Activated T-helper 1 cell treated with anti-CD3 and anti-CD28 coated beads, Interleukin-12 subunit alpha, Interleukin-12 subunit beta, Interleukin-2, Interleukin-4 antibody, amounts not matched to agents 30 ng/mL and 10 ng/mL and 1 ng/mL, durations not matched to agents 14 hours and 24 hours and 36 hours (primary cell): ENCODE data around the gene IRF2. TPM values are rescaled to one million over a fixed set of nuclear protein-coding genes. Genes with fewer than 3 reads are reported as not detected.

ENCODE experiments used
- DNase-seq: peaks from one replicate; pipeline ENCODE4 v3.0.0; 2021; ENCODE audit warnings: low spot score
- H3K27ac Mint-ChIP-seq: one replicate; pipeline ENCODE4 v1.8.0; 2021; ENCODE audit warnings: mild to moderate bottlenecking, mixed read lengths
- H3K27me3 Mint-ChIP-seq: one replicate; pipeline ENCODE4 v1.8.0; 2022; ENCODE audit warnings: mild to moderate bottlenecking, moderate library complexity, mixed read lengths; ENCODE audit not compliant: insufficient read depth
- H3K36me3 Mint-ChIP-seq: one replicate; pipeline ENCODE4 v1.8.0; 2021; ENCODE audit warnings: low read depth, mixed read lengths
- H3K4me1 Mint-ChIP-seq: one replicate; pipeline ENCODE4 v1.8.0; 2021; ENCODE audit warnings: low read depth, mixed read lengths
- H3K4me3 Mint-ChIP-seq: one replicate; pipeline ENCODE4 v1.8.0; 2021; ENCODE audit warnings: mild to moderate bottlenecking, moderate library complexity, mixed read lengths
- H3K9me3 Mint-ChIP-seq: one replicate; pipeline ENCODE4 v1.8.0; 2021; ENCODE audit warnings: mixed read lengths
- intact Hi-C: fragments of 100-400 bp; cut with micrococcal nuclease; formaldehyde crosslinking; loops from one replicate; pipeline ENCODE4 v1.15.1; 2024
- total RNA-seq: library from RNA; stranded (reverse); gene quantifications from 2 replicates; pipeline ENCODE4 v1.2.3, GENCODE V29; 2022

IRF2 gene
- total RNA-seq, 1 donor from 2014 or later, result 75.8 TPM

DNA sequence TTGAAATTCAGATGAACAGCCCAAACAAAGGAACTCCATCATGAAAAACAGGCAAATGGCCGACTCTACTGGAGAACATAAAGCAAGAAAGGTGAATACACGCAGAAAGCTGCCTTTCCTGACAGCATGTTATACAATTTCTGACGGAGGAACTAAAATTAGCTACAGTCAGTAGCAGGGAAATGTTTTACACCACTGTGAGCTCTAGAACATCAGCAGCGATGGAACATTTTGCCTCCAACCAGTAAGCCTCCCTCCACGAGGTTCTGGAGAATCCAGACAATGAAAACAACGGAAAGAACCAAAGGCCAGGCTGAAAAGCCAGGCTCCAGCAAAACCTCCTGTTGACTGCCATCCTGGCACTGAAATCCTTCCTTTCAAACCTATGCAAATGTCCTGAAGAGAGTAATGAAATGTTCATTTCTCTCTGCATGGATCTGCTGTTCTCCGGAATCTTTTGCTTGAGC, 78.9 kb downstream of the IRF2 start:
- H3K4me1 Mint-ChIP-seq, result peaks cover 52% of the 10 kb centered on the region
- intact Hi-C loops, result no loop called here
- H3K27me3 Mint-ChIP-seq, result no peaks in the 10 kb centered on the region
- no peaks in the 10 kb centered on the region for H3K9me3 Mint-ChIP-seq
- peaks cover 78% of the 10 kb centered on the region for H3K36me3 Mint-ChIP-seq
- DNase-seq, result no peak
- no peak overlapping the region for H3K4me3 Mint-ChIP-seq
- no peak overlapping the region for H3K27ac Mint-ChIP-seq

DNA sequence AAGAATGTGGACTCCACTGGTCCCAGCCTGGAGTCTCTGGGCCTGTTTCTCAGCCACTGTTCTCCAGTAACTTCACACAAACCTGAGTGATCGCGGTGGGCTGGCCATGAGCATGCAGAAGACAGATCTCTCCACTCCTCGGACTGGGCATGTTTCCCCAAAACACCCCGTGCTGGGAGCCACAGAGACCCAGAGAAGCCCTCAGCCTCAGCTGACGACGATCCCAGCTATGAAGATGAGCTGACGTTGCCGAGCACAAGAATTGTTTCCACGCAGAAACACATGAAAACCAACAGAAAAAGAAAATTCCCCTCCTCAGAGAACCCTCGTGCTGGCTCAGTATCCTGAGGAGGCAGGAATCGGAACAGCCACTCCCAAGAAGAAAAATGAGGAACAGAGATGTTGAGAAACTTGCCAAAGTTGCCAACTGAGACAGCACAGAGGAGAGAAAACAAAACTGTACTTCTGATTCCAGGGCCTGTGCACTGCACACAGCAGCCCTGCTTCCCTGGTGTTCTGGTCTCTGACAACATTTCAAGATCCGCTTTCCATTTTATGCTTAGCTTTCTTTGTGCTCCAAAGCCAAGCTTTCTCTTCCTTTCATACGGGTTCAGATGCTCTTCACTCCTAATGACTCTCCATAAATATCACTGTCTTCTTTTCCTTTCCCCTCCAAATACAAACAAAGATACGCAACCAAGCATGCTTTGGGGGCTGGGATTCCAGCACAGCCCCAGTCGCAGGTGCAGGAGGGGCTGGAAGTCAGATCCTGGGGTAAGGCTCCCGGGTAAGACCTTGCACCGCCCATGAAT, 81.4 kb downstream of the IRF2 start:
- Mint-ChIP-seq H3K27me3 (no peaks in the 10 kb centered on the region), H3K36me3 (peaks cover 83% of the 10 kb centered on the region), H3K4me3 (no peak overlapping the region), H3K9me3 (no peaks in the 10 kb centered on the region), H3K4me1 (peaks cover 41% of the 10 kb centered on the region), H3K27ac (peak overlapping the region; percentile 15)
- intact Hi-C loops, result no loop called here
- no peak for DNase-seq

DNA sequence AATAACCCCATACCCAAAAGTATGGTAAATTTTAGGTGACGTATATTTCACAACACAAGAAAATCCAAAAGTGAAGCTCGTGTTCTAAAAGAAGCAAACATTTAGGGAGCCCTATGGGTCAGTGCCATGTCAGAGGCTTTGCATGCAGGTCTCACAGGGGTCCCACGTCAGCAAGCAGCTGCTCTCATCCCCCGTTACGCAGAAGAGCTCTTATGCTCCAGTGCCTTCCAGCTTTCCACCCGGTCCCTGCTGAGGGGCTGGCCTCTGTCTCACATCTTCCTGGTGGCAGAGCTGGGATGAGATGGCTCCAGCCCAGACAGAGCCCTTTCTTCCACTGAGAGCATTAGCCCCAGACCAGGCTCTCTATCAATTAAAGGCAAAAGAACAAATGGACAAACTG, 82.0 kb downstream of the IRF2 start:
- intact Hi-C loops, result no loop called here
- Mint-ChIP-seq H3K9me3 (no peaks in the 10 kb centered on the region), H3K4me3 (no peak overlapping the region), H3K4me1 (peaks cover 38% of the 10 kb centered on the region), H3K27me3 (no peaks in the 10 kb centered on the region), H3K36me3 (peaks cover 81% of the 10 kb centered on the region), H3K27ac (no peak overlapping the region)
- no peak for DNase-seq

DNA sequence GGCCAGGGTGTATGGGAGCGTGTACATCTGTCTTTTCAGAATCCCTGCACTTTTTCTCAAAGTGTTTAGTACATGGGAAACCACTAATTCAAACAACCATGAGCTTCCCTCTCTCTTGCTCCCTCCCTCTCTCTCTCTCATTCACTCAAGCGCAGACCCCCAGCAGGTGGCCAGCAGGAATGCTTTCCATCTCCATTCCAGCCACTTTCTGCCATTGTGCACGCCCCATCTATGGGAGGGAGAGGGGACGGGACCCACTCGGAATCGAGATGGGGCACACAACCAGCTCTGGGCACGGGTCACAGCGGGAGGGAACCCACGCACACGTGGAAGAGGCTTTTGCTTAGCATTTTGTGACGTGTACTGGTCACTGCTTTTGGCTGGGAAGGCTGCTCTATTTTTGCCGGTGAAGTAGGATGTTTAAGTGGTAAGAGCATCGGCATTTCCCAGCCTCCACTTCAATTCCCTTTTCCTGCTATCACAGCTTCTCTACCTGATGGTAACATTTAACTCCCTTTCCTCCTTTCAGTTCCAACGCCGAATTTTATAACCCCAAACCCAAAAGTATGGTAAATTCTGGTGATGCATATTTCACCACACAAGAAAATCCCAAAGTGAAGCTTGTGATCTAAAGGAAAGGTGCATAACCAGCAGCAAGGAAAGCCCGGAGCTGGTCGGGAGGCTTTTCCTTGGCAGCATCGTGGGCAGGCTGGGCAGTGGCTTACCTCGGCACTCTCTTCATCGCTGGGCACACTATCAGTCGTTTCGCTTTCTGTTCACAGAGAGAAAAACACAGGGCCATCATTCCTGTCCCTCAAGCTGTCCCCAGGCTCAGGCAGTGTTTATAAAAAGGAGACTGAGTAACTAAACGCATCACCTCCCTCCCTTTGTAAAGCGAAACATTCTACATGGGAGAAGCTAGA, 84.1 kb downstream of the IRF2 start:
- peaks cover 83% of the 10 kb centered on the region for H3K36me3 Mint-ChIP-seq
- no peak for DNase-seq
- no peak overlapping the region for H3K4me3 Mint-ChIP-seq
- peak overlapping the region; percentile 34 for H3K27ac Mint-ChIP-seq
- intact Hi-C loops, result no loop called here
- peaks cover 44% of the 10 kb centered on the region for H3K4me1 Mint-ChIP-seq
- no peaks in the 10 kb centered on the region for H3K9me3 Mint-ChIP-seq
- no peaks in the 10 kb centered on the region for H3K27me3 Mint-ChIP-seq

DNA sequence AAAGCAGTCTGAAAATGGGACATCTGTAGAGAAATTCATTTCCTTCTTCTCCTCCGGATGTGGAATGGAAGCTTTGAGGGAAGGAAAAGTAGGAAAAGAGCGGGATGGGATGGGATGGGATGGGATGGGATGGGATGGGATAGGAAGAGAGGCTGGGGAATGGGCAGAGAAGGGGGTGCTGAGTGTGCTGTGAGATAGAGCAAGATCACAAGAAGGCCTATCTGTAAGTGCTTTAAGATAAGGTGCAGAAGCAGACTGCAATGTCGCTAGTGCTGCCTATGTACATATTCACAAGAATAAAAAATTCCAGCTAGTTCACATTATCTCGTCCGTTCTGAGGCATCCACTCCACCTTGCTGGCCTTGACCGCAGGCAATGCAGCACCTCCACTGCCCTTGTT, 86.2 kb downstream of the IRF2 start:
- no peaks in the 10 kb centered on the region for H3K9me3 Mint-ChIP-seq
- no peaks in the 10 kb centered on the region for H3K27me3 Mint-ChIP-seq
- no peak overlapping the region for H3K27ac Mint-ChIP-seq
- no peak for DNase-seq
- peaks cover 54% of the 10 kb centered on the region for H3K4me1 Mint-ChIP-seq
- peaks cover 70% of the 10 kb centered on the region for H3K36me3 Mint-ChIP-seq
- H3K4me3 Mint-ChIP-seq, result no peak overlapping the region
- intact Hi-C loops, result no loop called here

DNA sequence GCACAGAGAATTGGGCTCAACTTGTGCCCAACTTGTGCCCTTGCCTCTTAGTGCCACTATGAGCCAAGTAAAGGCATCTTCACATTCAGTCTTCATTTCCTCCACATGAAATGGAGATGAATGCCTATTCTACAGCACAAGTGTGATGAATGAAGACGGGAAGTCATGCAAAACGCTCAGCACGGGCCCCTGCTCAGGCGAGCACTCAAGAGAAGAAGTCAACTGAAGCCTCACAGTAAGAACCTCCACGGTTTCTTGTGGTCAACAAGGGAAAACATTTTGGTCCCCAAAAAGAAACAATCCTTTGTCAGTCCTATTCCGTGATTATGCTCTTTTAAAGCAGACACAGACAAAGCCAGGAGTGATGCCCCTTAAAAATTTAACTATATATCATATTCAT, 87.0 kb downstream of the IRF2 start:
- DNase-seq, result no peak
- Mint-ChIP-seq H3K27me3 (no peaks in the 10 kb centered on the region), H3K36me3 (peaks cover 65% of the 10 kb centered on the region), H3K4me3 (no peak overlapping the region), H3K9me3 (no peaks in the 10 kb centered on the region), H3K27ac (peak overlapping the region; percentile 78), H3K4me1 (peaks cover 62% of the 10 kb centered on the region)
- intact Hi-C loops, result no loop called here

DNA sequence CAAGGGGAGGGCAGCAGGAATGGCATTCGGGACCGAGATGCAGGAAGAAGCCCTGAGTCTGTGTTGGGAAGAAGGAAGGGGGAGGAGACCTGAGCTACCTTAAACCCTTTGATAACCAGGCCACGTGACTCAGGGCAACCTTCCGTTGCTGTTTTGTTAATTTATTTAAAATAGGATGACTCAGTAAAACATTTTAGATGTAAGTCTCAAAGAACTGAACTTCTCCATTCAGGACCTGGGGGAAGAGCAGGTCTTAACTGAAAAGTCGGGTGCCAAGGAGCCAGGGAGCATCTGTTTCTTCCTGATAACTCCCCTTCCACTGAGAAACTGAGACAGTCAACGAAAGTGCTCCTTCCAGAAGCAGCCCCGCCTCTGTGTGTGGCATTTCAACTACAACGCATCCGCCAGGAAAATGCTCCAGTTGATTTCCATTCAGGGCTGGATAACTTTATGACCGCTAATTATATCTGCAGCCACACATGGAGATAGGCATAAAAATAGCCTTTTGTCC, 88.0 kb downstream of the IRF2 start:
- no peaks in the 10 kb centered on the region for H3K9me3 Mint-ChIP-seq
- intact Hi-C loops, result no loop called here
- no peak for DNase-seq
- peaks cover 63% of the 10 kb centered on the region for H3K36me3 Mint-ChIP-seq
- H3K4me3 Mint-ChIP-seq, result no peak overlapping the region
- peaks cover 69% of the 10 kb centered on the region for H3K4me1 Mint-ChIP-seq
- H3K27me3 Mint-ChIP-seq, result no peaks in the 10 kb centered on the region
- H3K27ac Mint-ChIP-seq, result peak overlapping the region; percentile 59

DNA sequence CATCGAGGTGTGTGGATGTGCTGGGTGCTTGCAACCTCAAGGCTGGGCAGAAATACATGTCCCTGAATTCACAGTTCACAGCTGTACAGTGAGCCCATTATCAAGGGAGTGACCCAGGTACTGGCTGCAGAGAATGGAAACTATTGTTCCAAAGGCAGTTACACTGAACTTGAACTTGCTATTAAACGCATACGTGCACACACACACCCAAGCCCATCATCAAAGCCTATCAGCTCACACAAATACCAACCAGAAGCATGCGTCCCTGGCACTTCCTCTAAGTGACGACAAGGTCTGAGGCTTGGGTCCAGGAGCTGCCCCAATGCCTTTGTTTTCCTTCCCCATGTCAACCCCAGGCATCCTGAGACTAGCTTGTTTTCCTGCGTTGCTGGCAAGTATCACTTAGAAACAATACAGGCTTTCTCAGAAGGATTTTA, 88.6 kb downstream of the IRF2 start:
- H3K4me1 Mint-ChIP-seq, result peaks cover 66% of the 10 kb centered on the region

DNA sequence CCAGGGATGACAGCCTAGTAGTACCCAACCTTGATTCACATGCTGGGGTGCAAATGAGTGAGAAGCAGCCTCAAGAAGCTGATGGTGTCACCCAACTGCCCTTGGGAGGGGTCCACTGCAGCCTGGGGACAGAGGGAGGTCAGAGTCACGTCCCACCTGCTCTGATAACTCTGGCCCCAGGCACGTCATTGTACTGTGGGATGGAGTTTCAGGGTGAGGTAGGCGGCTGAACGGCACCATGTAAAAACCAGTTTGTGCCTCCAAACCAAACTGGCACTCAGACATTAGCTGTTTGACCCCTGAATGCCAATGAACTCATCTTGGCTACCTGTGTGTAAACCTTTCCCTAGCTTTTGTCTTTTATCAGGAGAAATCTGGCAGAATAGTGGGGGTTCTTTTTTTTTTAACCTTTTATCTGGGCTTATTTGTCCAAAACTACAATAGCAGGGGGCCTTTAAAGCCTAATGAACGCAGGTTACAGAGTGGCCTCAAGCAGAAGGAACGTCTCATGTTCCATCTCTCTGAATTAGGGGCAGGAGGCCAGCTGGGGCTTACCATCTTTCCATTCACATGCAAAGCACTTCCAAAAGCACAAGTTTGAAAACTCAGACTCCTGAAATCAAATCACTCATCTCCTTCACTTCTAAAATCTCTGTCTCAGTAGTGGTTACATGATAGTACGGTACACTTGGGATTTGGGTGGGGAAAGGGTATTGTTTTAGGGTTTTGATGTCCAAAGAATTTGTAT, 89.4 kb downstream of the IRF2 start:
- Mint-ChIP-seq H3K27me3 (no peaks in the 10 kb centered on the region), H3K36me3 (peaks cover 59% of the 10 kb centered on the region), H3K4me3 (peak overlapping the region; percentile 57), H3K4me1 (peaks cover 74% of the 10 kb centered on the region), H3K9me3 (peaks cover 9% of the 10 kb centered on the region), H3K27ac (peak overlapping the region; percentile 80)
- DNase-seq, result no peak
- intact Hi-C loops, result loop anchor here (2.0 to 5.0 kb wide), 2 partner anchors 24 to 68 kb away; no protein-coding TSS in a partner anchor

More for the DNA sequence above, 88.6 kb downstream of the IRF2 start:
- H3K36me3 Mint-ChIP-seq, result peaks cover 60% of the 10 kb centered on the region
- no peak for DNase-seq
- peak overlapping the region; percentile 59 for H3K27ac Mint-ChIP-seq
- H3K9me3 Mint-ChIP-seq, result peaks cover 3% of the 10 kb centered on the region
- H3K27me3 Mint-ChIP-seq, result no peaks in the 10 kb centered on the region
- intact Hi-C loops, result loop anchor here (2.0 kb wide), 1 partner anchor 23 kb away; no protein-coding TSS in a partner anchor
- H3K4me3 Mint-ChIP-seq, result no peak overlapping the region

DNA sequence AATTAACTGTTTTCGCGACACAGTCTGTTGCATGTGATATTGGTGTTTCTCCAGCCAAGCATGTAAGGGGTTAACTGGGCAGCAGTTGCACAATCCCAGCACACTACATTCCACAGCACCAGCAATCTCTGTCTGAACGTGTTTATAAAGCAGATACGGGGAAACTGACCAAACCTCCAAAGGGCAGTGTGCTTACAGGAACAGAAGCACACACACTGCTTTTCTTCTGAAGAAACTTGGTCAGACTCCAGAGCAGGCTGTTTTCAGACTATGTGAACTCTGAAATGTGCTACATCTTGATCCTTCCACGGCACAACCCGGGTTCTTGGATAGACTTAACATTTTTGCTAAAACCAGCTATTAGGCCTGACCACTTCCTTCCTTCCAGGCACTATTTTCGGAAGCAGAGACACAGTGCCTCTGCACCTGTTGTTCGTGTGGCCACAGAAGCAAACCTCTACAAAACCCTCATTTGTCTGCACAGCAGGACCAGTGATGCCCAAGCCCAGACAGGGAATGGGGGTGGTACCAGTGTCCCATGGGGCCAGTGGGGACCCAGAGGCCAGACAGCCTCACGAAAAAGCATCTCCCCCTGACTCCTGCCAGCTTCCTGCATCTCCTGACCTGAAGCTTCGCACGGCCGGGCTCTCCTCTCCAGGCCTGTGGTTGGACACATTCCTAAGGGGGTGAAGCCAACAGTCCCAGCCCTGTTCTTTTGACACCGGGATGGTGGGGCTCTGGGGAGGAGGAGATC, 90.1 kb downstream of the IRF2 start:
- no peak for DNase-seq
- peaks cover 76% of the 10 kb centered on the region for H3K4me1 Mint-ChIP-seq
- H3K36me3 Mint-ChIP-seq, result peaks cover 55% of the 10 kb centered on the region
- no peaks in the 10 kb centered on the region for H3K27me3 Mint-ChIP-seq
- H3K27ac Mint-ChIP-seq, result peak overlapping the region; percentile 80
- intact Hi-C loops, result loop anchor here (2.0 to 5.0 kb wide), 2 partner anchors 25 to 67 kb away; no protein-coding TSS in a partner anchor
- peaks cover 9% of the 10 kb centered on the region for H3K9me3 Mint-ChIP-seq
- peak overlapping the region; percentile 57 for H3K4me3 Mint-ChIP-seq

DNA sequence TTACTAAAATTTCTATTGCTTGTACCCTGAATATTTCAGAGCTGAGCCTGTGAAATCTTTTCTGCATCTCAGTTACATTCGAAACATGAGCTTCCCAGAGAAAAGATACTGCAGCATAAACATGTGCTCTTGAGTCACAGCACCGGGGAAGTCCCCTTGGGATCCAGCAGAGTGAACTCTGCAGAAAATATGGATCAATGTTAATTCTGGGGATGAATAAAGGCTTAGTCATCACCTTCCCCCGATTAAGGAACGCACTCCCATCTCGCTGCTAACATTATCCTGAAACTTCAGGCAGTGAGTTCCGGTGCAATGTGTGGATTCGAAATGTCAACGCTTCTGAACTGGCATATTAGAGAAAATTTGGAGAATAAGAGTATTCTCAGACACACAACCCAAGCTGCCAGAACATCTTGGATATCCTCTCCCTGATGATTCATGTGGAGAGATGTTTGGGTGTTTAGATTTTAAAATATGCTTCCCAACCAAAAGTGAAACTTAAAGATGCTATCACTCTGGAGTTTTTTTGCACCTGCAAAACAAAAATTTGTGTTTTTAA, 90.8 kb downstream of the IRF2 start:
- Mint-ChIP-seq H3K4me1 (peaks cover 79% of the 10 kb centered on the region), H3K4me3 (peak overlapping the region; percentile 57), H3K9me3 (peaks cover 9% of the 10 kb centered on the region), H3K27ac (peak overlapping the region; percentile 80), H3K36me3 (peaks cover 50% of the 10 kb centered on the region), H3K27me3 (no peaks in the 10 kb centered on the region)
- intact Hi-C loops, result loop anchor here (2.0 to 5.0 kb wide), 2 partner anchors 25 to 66 kb away; no protein-coding TSS in a partner anchor
- no peak for DNase-seq
